Measurements from ENCODE around the gene MIS18A.

GRCh38 chr21:32321480-32321879 is 42.6 kb upstream of the MIS18A start:
- TF ChIP-seq CTCF (IDR thresholded peaks at IDR 0.05 in 8 of 11, conservative IDR thresholded peaks at IDR 0.05 in 3 of 11) (no peak), POLR2A (IDR thresholded peaks at IDR 0.05) (no peak)

All from spleen (tissue), 7 donors.